GM10266 (cell line): ENCODE results near the gene CEND1.

ENCODE experiments used
- DNase-seq: peaks from one replicate; pipeline ENCODE4 v3.0.0; 2012; ENCODE audit errors: extremely low spot score
- TF ChIP-seq, protein P1 (sequence below): IDR thresholded peaks from 2 replicates; pipeline ENCODE4 v1.5.1; 2012; ENCODE audit warnings: mild to moderate bottlenecking, low read depth; ENCODE audit not compliant: control insufficient read depth, insufficient read depth; ENCODE audit errors: missing control alignments

CEND1 gene

DNA sequence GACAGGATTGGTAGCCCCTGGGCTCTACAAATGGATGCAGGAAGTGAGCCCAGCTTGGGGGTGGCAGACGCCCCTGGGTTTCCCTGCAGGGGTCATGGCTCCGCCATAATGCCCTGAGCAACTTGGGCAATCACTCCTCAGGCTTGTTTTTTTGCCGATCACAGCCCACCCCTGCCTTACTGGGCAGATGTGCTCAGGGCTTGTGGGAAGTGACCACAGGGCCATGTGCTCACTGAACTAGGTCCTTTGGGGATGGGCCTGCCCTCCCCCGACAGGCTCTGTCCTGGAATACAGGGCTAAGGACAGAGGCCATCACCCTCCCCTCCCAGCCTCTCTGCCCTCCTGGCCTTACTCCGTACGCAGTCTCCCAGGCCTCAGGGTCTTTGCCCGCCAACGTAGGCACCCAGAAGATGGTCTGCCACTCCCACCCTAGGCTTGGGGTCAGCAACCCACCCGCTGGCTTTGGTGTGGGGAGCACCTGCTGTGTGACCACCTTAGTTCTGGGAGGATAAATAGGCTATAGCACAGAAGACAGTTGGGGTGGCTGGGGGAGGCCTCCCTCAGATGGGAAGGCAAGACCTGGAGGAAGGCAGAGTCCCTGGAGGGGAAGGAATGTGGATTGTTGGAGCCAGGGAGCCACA lies 23.7 kb upstream of the CEND1 start:
- TF ChIP-seq, protein P1, sequence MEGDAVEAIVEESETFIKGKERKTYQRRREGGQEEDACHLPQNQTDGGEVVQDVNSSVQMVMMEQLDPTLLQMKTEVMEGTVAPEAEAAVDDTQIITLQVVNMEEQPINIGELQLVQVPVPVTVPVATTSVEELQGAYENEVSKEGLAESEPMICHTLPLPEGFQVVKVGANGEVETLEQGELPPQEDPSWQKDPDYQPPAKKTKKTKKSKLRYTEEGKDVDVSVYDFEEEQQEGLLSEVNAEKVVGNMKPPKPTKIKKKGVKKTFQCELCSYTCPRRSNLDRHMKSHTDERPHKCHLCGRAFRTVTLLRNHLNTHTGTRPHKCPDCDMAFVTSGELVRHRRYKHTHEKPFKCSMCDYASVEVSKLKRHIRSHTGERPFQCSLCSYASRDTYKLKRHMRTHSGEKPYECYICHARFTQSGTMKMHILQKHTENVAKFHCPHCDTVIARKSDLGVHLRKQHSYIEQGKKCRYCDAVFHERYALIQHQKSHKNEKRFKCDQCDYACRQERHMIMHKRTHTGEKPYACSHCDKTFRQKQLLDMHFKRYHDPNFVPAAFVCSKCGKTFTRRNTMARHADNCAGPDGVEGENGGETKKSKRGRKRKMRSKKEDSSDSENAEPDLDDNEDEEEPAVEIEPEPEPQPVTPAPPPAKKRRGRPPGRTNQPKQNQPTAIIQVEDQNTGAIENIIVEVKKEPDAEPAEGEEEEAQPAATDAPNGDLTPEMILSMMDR: no peak
- no peak for DNase-seq

DNA sequence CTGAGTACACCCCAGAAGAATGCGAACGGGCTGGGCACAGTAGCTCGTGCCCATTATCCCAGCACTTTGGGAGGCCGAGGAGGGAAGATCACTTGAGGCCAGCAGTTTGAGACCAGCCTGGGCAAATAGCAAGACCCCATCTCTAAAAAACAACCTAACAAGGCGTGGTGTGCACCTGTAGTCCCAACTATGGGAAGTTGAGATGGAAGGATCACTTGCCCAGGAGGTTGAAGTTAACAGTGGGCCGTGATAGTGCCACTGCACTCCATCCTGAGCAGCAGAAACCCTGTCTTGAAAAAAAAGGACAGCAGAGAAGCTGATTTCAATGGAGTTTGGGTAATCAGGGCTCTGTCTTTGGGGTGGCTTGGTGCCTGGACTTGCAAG lies 23.2 kb upstream of the CEND1 start:
- TF ChIP-seq, protein P1: no peak
- DNase-seq: no peak

DNA sequence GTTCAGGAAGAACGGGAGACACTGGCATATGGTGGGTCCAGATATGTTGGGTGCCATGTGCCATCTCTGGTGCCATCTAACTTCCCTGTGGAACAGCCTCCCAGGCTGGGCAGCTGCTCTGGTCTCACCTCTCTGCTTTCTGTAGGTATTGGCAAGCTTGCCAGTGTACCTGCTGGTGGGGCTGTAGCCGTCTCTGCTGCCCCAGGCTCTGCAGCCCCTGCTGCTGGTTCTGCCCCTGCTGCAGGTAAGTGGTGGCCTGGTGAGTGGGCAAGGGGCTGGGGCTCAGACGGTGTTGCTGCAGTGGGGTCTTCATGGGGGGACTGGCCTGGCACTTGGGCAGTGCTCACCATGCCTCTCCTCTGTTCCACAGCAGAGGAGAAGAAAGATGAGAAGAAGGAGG lies 22.5 kb upstream of the CEND1 start:
- DNase-seq: no peak
- TF ChIP-seq, protein P1: no peak

DNA sequence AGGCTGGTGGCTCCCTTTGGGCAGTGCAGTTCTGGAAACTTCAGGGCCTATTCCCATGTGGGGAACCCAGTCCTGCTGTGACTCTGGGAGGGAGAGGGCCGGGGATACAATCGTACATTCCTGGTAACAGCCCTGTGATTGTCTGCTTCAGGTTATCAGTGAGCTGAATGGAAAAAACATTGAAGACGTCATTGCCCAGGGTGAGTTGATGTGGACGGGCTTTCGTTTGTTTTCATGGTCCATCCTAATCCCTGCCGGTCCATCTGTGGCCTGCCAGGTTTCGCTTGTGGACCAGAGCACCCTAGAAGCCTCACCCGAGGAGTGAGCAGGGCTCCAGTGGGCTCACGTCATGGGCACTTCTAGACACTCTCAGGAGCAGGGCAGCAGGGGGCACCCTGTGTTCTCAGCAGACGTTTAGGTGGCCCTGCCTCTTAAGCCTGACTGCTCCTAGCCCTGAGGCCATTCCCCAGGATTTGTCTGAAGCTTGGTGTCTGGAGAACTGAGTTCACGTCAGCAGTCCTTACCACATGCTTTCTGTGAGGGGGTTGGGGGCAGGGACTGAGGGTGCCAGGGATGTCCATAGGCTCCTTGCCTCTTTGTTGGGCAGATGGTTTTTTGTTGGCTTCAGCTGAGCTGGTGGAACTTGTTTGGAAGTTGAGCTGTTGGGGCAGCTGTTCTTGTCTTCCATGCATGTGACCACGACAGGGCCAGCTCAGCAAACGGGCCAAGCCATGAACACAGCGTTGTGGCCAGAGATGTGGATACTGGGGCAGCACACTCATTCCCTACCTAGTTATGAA lies 21.8 kb upstream of the CEND1 start:
- TF ChIP-seq, protein P1: peak; percentile 21
- DNase-seq: no peak

DNA sequence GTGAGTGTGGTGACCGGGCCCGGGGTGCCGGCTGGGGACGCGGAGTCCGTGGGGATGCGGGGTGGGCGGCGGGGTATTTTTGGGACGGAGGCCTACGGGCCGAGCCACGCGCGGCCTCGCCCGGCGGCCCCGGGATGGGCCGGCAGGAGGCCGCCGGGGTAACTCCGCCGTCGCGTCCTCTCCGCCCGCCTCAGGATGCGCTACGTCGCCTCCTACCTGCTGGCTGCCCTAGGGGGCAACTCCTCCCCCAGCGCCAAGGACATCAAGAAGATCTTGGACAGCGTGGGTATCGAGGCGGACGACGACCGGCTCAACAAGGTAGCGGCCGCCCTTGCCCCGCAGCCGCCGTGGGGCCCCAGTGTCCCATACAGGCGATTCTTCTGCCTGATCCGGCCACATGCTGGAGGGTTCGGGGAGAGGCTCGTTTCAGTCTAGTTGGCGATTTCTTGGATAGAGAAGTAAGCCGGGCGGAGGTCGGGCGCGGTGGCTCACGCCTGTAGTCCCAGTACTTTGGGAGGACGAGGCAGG lies 20.2 kb upstream of the CEND1 start:
- DNase-seq: no peak
- TF ChIP-seq, protein P1: no peak

DNA sequence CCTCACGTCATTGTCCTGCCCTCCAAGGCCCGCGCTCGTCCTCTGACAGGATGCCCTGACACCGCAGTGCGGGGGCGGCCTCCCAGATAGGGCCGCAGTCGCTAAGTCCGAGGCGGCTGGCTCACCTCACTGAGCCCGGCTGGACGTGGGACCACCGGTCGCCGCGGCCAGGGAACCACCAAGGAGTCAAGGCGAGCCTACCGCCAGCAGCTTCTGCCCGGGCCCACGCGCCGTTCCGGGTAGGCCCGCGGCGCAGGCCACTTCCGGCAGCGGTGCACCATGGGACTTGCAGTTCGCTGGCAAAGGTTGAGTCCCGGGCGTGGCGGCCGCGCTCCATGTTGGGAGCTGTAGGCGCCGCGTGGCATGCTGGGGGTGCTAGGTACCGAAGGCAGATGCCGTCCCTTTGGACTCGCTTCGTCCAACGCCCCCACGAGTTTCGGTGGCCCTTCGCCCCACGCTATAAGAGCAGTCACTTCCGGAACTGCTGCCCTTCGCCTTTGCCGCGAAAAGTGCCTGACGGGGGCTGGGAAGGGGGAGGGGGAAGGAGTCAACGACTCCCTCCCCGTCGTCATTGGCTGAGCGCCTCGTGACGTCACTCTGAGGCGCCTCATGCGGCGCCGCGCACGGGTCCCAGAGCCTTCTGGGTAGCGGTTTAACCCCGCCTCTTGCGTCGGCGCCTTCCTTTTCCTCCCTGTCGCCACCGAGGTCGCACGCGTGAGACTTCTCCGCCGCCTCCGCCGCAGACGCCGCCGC lies 19.6 kb upstream of the CEND1 start, which contains the start of gene RPLP2:
Gene RPLP2 (plus strand): TSS at position 681 of the 753 bp plus-strand sequence. CDS start 268 bp downstream, outside the sequence.
- peak; percentile 99 for DNase-seq
- TF ChIP-seq, protein P1: no peak
